ENCODE measurements around the gene CFAP45. TPM values are rescaled to one million over a fixed set of nuclear protein-coding genes. Genes with fewer than 3 reads are reported as not detected.

Gene CFAP45
- total and polyA plus RNA-seq, 2 donors from 2014 or later = 1.0 to 14.2 TPM

DNA sequence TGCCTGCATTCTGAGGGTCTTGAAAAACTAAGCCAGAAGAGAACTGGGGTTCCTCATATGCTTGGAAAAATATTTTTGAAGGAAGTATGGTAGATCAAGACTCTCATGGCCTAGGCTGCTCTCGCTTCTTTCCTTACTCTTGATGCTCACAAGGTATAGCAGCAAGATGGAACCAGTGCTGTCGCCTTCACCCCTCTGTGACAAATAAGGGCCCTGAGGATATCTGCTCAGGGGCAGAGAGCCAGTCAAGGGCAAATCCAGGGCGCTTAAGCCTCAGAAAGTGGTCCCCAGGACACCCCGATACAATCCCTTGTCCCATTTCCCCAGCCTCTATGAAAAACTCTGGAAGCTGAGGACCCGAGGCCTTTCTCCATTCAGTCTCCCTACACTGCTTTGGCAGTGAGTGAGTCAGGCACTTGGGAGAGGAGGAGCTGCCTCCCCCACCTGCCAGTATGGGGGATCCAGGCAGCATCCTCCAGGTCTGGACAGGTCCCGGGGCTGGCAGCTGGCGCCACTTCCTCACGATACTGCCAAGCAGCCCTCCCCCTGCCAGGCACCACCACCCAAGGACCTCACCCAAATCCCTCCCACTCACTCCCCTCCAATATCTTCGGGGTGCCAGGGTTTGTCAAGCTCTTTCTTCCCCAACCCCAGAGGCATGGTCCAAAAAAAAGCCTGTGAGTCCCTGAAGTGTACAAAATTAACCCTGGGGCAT is 44.1 kb upstream of the CFAP45 start:
- Histone ChIP-seq H3K4me3 (ENCODE audit: low read length in 3 of 3) (no peak overlapping the region), H3K36me3 (ENCODE audit: control insufficient read depth in 2 of 3, insufficient read depth in 3 of 3, low read length in 3 of 3) (no peaks in the 10 kb centered on the region), H3K4me1 (ENCODE audit: control insufficient read depth in 2 of 3, insufficient read depth in 2 of 3, low read depth in 1 of 3, low read length in 3 of 3) (peaks cover 0 to 5% (median 2%) of the 10 kb centered on the region in 3 donors), H3K9me3 (ENCODE audit: control insufficient read depth in 2 of 3, insufficient read depth in 1 of 3, low read length in 3 of 3) (no peaks in the 10 kb centered on the region), H3K9ac (ENCODE audit: low read length in 3 of 3) (no peak overlapping the region), H3K27ac (ENCODE audit: low read depth in 2 of 2, low read length in 2 of 2) (no peak overlapping the region), H3K27me3 (ENCODE audit: control insufficient read depth, insufficient read depth, low read length) (no peaks in the 10 kb centered on the region)
- intact Hi-C loops (cut with DNase I) = no loop called here
- FAIRE-seq (no peak), DNase-seq (peak in 1 of 5 donors; percentile 35)
- TF ChIP-seq, protein P1, sequence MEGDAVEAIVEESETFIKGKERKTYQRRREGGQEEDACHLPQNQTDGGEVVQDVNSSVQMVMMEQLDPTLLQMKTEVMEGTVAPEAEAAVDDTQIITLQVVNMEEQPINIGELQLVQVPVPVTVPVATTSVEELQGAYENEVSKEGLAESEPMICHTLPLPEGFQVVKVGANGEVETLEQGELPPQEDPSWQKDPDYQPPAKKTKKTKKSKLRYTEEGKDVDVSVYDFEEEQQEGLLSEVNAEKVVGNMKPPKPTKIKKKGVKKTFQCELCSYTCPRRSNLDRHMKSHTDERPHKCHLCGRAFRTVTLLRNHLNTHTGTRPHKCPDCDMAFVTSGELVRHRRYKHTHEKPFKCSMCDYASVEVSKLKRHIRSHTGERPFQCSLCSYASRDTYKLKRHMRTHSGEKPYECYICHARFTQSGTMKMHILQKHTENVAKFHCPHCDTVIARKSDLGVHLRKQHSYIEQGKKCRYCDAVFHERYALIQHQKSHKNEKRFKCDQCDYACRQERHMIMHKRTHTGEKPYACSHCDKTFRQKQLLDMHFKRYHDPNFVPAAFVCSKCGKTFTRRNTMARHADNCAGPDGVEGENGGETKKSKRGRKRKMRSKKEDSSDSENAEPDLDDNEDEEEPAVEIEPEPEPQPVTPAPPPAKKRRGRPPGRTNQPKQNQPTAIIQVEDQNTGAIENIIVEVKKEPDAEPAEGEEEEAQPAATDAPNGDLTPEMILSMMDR (IDR thresholded peaks at IDR 0.05; ENCODE audit: borderline replicate concordance, extremely low read depth, insufficient read depth) = no peak

DNA sequence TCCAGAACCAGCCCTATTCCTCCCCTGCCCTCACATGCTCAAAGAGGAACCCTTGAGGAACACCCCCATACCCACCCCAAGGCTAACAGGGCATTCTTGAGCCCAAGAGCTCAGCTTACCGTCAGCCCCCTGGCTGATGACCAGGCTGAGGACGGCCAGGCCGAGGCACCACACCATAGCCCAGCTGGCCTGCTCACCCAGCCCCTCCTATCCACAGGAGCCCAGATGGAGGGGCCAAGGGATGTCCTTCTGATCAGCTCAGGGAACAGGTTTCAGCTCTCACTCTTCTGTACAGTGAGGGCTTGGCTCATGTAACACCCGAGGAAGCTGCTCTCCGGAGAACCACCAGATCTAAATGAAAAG is 43.3 kb upstream of the CFAP45 start:
- Histone ChIP-seq H3K9ac (ENCODE audit: low read length in 3 of 3) (no peak overlapping the region), H3K9me3 (ENCODE audit: control insufficient read depth in 2 of 3, insufficient read depth in 1 of 3, low read length in 3 of 3) (no peaks in the 10 kb centered on the region), H3K36me3 (ENCODE audit: control insufficient read depth in 2 of 3, insufficient read depth in 3 of 3, low read length in 3 of 3) (no peaks in the 10 kb centered on the region), H3K27me3 (ENCODE audit: control insufficient read depth, insufficient read depth, low read length) (no peaks in the 10 kb centered on the region), H3K4me1 (ENCODE audit: control insufficient read depth in 2 of 3, insufficient read depth in 2 of 3, low read depth in 1 of 3, low read length in 3 of 3) (peaks cover 0 to 5% (median 0%) of the 10 kb centered on the region in 3 donors), H3K4me3 (ENCODE audit: low read length in 3 of 3) (no peak overlapping the region), H3K27ac (ENCODE audit: low read depth in 2 of 2, low read length in 2 of 2) (no peak overlapping the region)
- FAIRE-seq (no peak), DNase-seq (peak in 1 of 5 donors; percentile 39)
- TF ChIP-seq, protein P1 (IDR thresholded peaks at IDR 0.05; ENCODE audit: borderline replicate concordance, extremely low read depth, insufficient read depth) = no peak
- intact Hi-C loops (cut with DNase I) = no loop called here

- Histone ChIP-seq H3K4me1 (ENCODE audit: control insufficient read depth in 2 of 3, insufficient read depth in 2 of 3, low read depth in 1 of 3, low read length in 3 of 3) (peaks cover 0 to 5% (median 0%) of the 10 kb centered on the region in 3 donors), H3K9ac (ENCODE audit: low read length in 3 of 3) (no peak overlapping the region), H3K4me3 (ENCODE audit: low read length in 3 of 3) (no peak overlapping the region), H3K27me3 (ENCODE audit: control insufficient read depth, insufficient read depth, low read length) (no peaks in the 10 kb centered on the region), H3K36me3 (ENCODE audit: control insufficient read depth in 2 of 3, insufficient read depth in 3 of 3, low read length in 3 of 3) (no peaks in the 10 kb centered on the region), H3K27ac (ENCODE audit: low read depth in 2 of 2, low read length in 2 of 2) (no peak overlapping the region), H3K9me3 (ENCODE audit: control insufficient read depth in 2 of 3, insufficient read depth in 1 of 3, low read length in 3 of 3) (no peaks in the 10 kb centered on the region)
- FAIRE-seq = no peak
- intact Hi-C loops (cut with DNase I) = no loop called here
- TF ChIP-seq, protein P1 (IDR thresholded peaks at IDR 0.05; ENCODE audit: borderline replicate concordance, extremely low read depth, insufficient read depth) = no peak
- DNase-seq = peak in 1 of 5 donors; percentile 34
Measured at GRCh38 chr1:159942632-159943277, 42.8 kb upstream of the CFAP45 start.

Data from kidney (tissue), 14 donors.